GM12878 (cell line): ENCODE measurements around the gene AAR2. TPM values are rescaled to one million over a fixed set of nuclear protein-coding genes. Genes with fewer than 3 reads are reported as not detected.

Experiments
- ATAC-seq: fragments of 200-7000 bp; cut with Tn5 transposase; 3 replicates; pipeline ENCODE4 v1.9.1; 2020; ENCODE audit warnings: mild to moderate bottlenecking, moderate library complexity
- BruUV-seq: library from RNA; stranded (reverse); fragments of 400-500 nt; replicated peaks from 2 replicates; lab custom pipeline; 2021; lab: Mats Ljungman, UMichigan
- CTCF ChIA-PET: fragments of 300-600 bp; sonication (Branson Sonifier 250); formaldehyde crosslinking; extraction: SDS; loops from one replicate; lab custom pipeline; 2021; ENCODE audit warnings: inconsistent platforms; lab: Yijun Ruan, JAX
- POLR2A ChIA-PET: fragments of 350-600 bp; formaldehyde crosslinking; extraction: SDS; loops from one replicate; lab custom pipeline; 2021; ENCODE audit warnings: inconsistent platforms; lab: Charles Lee
- RAD21 ChIA-PET: fragments of 300-600 bp; sonication (Branson Sonifier 250); formaldehyde crosslinking; loops from one replicate; lab custom pipeline; 2023; ENCODE audit warnings: antibody characterized with exemption; ENCODE audit not compliant: unreplicated experiment; lab: Charles Lee
- SMC1A ChIA-PET: fragments of 300-600 bp; sonication (Branson Sonifier 250); formaldehyde crosslinking; loops from one replicate; lab custom pipeline; 2023; ENCODE audit not compliant: unreplicated experiment, uncharacterized antibody; lab: Charles Lee
- DNase-seq: peaks from one replicate; pipeline ENCODE4 v3.0.0-alpha.2; 2011; ENCODE audit warnings: low read depth, low spot score
- FAIRE-seq: peaks from 3 replicates; lab custom pipeline; 2011; peaks lifted over from hg19 to GRCh38; lab: Jason Lieb, UNC
- H2AFZ ChIP-seq: 2 replicates; pipeline ENCODE4 v1.6.0; 2011; ENCODE audit warnings: low read depth, low read length, control low read depth; ENCODE audit not compliant: control insufficient read depth
- H3K27ac ChIP-seq: 2 replicates; pipeline ENCODE4 v1.5.1; 2011; ENCODE audit warnings: control low read depth; ENCODE audit not compliant: control insufficient read depth, insufficient read depth
- H3K27me3 ChIP-seq, 2 experiments: replicated peaks in 1 of 2; 2 replicates each; pipeline versions ENCODE4 v1.6.0 to v1.6.1; 2011; ENCODE audit warnings: low read length in 1 of 2; ENCODE audit not compliant: control insufficient read depth in 2 of 2, insufficient read depth in 2 of 2
- H3K36me3 ChIP-seq, 2 experiments: 2 replicates each; pipeline ENCODE4 v1.5.1; 2011; ENCODE audit warnings: low read length in 1 of 2; ENCODE audit not compliant: control insufficient read depth in 2 of 2, insufficient read depth in 2 of 2
- H3K4me1 ChIP-seq: 2 replicates; pipeline ENCODE4 v1.6.1; 2011; ENCODE audit warnings: mild to moderate bottlenecking, low read length, moderate library complexity, mixed read lengths; ENCODE audit not compliant: control insufficient read depth, insufficient read depth
- H3K4me2 ChIP-seq: 2 replicates; pipeline ENCODE4 v1.6.0; 2011; ENCODE audit warnings: control low read depth; ENCODE audit not compliant: control insufficient read depth, insufficient read depth
- H3K4me3 ChIP-seq: fragments of 200-600 bp; sonication (generic); 2 replicates; pipeline ENCODE4 v1.5.1; 2016
- H3K79me2 ChIP-seq: 2 replicates; pipeline ENCODE4 v1.6.0; 2011; ENCODE audit warnings: low read length; ENCODE audit not compliant: control insufficient read depth, insufficient read depth
- H3K9ac ChIP-seq: 2 replicates; pipeline ENCODE4 v1.8.0; 2011; ENCODE audit warnings: low read length, control low read depth, mixed read lengths; ENCODE audit not compliant: control insufficient read depth, insufficient read depth
- H3K9me3 ChIP-seq: replicated peaks from 3 replicates; pipeline ENCODE4 v1.5.1; 2011; ENCODE audit warnings: mild to moderate bottlenecking, low read length; ENCODE audit not compliant: control insufficient read depth, insufficient read depth
- H4K20me1 ChIP-seq: 2 replicates; pipeline ENCODE4 v1.6.0; 2011; ENCODE audit not compliant: control insufficient read depth, insufficient read depth
- BMI1 ChIP-seq: fragments of 450-650 bp; IDR thresholded peaks from 2 replicates; pipeline ENCODE4 v1.6.1; 2016; ENCODE audit warnings: mild to moderate bottlenecking, moderate library complexity, borderline replicate concordance
- CBFB ChIP-seq: IDR thresholded peaks from 2 replicates; pipeline ENCODE4 v1.6.1; 2016; ENCODE audit warnings: antibody characterized with exemption, low read depth
- FOS ChIP-seq: IDR thresholded peaks from 3 replicates; pipeline ENCODE4 v1.6.1; 2011; ENCODE audit warnings: borderline replicate concordance; ENCODE audit not compliant: insufficient read length; ENCODE audit errors: extremely low read depth
- FOXM1 ChIP-seq: IDR thresholded peaks from 2 replicates; pipeline ENCODE4 v1.6.1; 2012; ENCODE audit warnings: low read depth, mild to moderate bottlenecking, inconsistent platforms, low read length, moderate library complexity
- IRF4 ChIP-seq: IDR thresholded peaks from 2 replicates; pipeline ENCODE4 v1.6.1; 2011; ENCODE audit warnings: low read depth, low read length
- POLR2AphosphoS5 ChIP-seq: IDR thresholded peaks from 2 replicates; pipeline ENCODE4 v1.6.1; 2011; ENCODE audit warnings: mild to moderate bottlenecking, low read length, inconsistent platforms
- RUNX3 ChIP-seq: IDR thresholded peaks from 2 replicates; pipeline ENCODE4 v1.6.1; 2012; ENCODE audit warnings: low read length, inconsistent platforms
- SIX5 ChIP-seq: IDR thresholded peaks from 2 replicates; pipeline ENCODE4 v1.6.1; 2011; ENCODE audit warnings: mild to moderate bottlenecking, low read depth, low read length, moderate library complexity; ENCODE audit not compliant: severe bottlenecking
- SMARCA5 ChIP-seq: fragments of 450-650 bp; IDR thresholded peaks from 2 replicates; pipeline ENCODE4 v1.6.1; 2017; ENCODE audit warnings: mild to moderate bottlenecking
- SP1 ChIP-seq: IDR thresholded peaks from one replicate; pipeline ENCODE4 v1.6.1; 2011; ENCODE audit warnings: low read depth, low read length
- TBL1XR1 ChIP-seq: IDR thresholded peaks from 2 replicates; pipeline ENCODE4 v1.6.1; 2012; ENCODE audit warnings: low read depth, low read length, improper control_type of control experiment
- TCF3 ChIP-seq: IDR thresholded peaks from 2 replicates; pipeline ENCODE4 v1.6.1; 2012; ENCODE audit warnings: low read depth, mild to moderate bottlenecking, low read length, borderline replicate concordance; ENCODE audit not compliant: insufficient read depth
- ZNF24 ChIP-seq: fragments of 450-650 bp; IDR thresholded peaks from 2 replicates; pipeline ENCODE4 v1.6.1; 2017; ENCODE audit warnings: antibody characterized with exemption, mild to moderate bottlenecking
- WGBS: methylation state at CpG from one replicate; pipeline ENCODE4 v1.1.6; 2016; ENCODE audit warnings: low lambda C conversion rate; ENCODE audit not compliant: insufficient replicate concordance, insufficient coverage; ENCODE audit errors: missing lambda C conversion rate; 5-methylcytosine and 5-hydroxymethylcytosine counted together
- in situ Hi-C: fragments of 300-500 bp; cut with MboI; formaldehyde crosslinking; loops from 9 replicates; pipeline ENCODE4 v1.14.3; 2018; ENCODE audit warnings: mixed read lengths
- intact Hi-C: fragments of 100-400 bp; cut with micrococcal nuclease; formaldehyde crosslinking; loops from one replicate; pipeline ENCODE4 v1.14.2; 2022; ENCODE audit not compliant: unreplicated experiment
- polyA plus RNA-seq, 11 experiments: library from polyadenylated mRNA; depleted of rRNA in 4 of 11; unstranded in 6 of 11; stranded (reverse) in 5 of 11; fragments of >200 nt; fragmentation: Nextera tagmentation in 4 of 11; fragmentation: Illumina TruSeq in 1 of 11; extraction: Ambion mirVana in 4 of 11; extraction: Trizol in 1 of 11; gene quantifications; 1 replicate in 1 of 11; 2 replicates in 10 of 11; pipeline versions ENCODE4 v1.2.1 to v1.2.3, GENCODE V29; 2011 to 2016; ENCODE audit warnings: inconsistent platforms in 2 of 11, missing spikeins in 2 of 11, low read depth in 1 of 11
- total RNA-seq, 4 experiments: library from RNA; depleted of rRNA in 3 of 4; stranded (reverse); fragments of >200 nt in 3 of 4; fragmentation: Illumina TruSeq in 1 of 4; extraction: Trizol in 1 of 4; gene quantifications; 2 replicates each; pipeline versions ENCODE4 v1.2.1 to v1.2.3, GENCODE V29; 2013 to 2021
- TF ChIP-seq, protein P1 (sequence below): fragments of 150-350 bp; IDR thresholded peaks from 2 replicates; pipeline ENCODE4 v1.6.1; 2014; ENCODE audit warnings: mild to moderate bottlenecking, low read depth, low read length
- TF ChIP-seq, protein P2 (sequence below): fragments of 450-650 bp; IDR thresholded peaks from 2 replicates; pipeline ENCODE4 v1.6.1; 2018; ENCODE audit warnings: mild to moderate bottlenecking, low read depth, moderate library complexity; ENCODE audit not compliant: partially characterized antibody

Gene AAR2
- total and polyA plus RNA-seq, 10 of the 15 experiments (the other 5 are each of a cell fraction or from before 2014, with no cell fraction given), result 6.5 to 41.7 (median 30.3) TPM

DNA sequence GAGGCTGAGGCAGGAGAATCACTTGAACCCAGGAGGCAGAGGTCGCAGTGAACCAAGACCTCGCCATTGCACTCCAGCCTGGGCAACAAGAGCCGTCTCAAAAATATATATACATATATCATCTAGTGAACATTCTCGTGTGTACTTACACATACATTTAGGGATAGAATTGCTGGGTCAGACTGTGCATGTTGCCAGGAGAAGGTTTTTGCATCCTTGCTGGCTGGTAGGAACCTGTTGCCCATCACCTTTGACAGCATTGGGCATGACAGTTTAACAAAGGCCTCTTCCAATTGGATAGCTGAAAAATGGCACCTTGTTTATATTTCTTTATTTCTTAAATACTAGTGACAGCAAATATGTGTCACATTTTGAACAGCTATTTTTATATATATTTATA lies 5.4 kb downstream of the AAR2 start:
- WGBS, result 97% methylated on average over 4 of the region's 4 CpGs
- no peak for DNase-seq
- ChIA-PET SMC1A (no interaction called here), RAD21 (no interaction called here), CTCF (interaction anchor here (0.7 to 1.3 kb wide), 2 partner anchors 32 to 85 kb away, joined by 3 read pairs; no protein-coding TSS in a partner anchor), POLR2A (interaction anchor here (0.6 kb wide), 1 partner anchor 584 kb away, joined by 6 read pairs; no protein-coding TSS in a partner anchor)
- no TSS peak for BruUV-seq
- FAIRE-seq, result no peak
- H3K27ac ChIP-seq, result no peak overlapping the region
- no peak overlapping the region for H2AFZ ChIP-seq
- no peaks in the 10 kb centered on the region for H3K27me3 ChIP-seq
- peaks cover 27% of the 10 kb centered on the region for H3K79me2 ChIP-seq
- no peak overlapping the region for H3K9ac ChIP-seq
- peaks cover 13 to 30% of the 10 kb centered on the region in 2 experiments for H3K36me3 ChIP-seq
- peaks cover 3% of the 10 kb centered on the region; the same call in 1 of the 2 replicates for H4K20me1 ChIP-seq
- TF ChIP-seq, protein P1, sequence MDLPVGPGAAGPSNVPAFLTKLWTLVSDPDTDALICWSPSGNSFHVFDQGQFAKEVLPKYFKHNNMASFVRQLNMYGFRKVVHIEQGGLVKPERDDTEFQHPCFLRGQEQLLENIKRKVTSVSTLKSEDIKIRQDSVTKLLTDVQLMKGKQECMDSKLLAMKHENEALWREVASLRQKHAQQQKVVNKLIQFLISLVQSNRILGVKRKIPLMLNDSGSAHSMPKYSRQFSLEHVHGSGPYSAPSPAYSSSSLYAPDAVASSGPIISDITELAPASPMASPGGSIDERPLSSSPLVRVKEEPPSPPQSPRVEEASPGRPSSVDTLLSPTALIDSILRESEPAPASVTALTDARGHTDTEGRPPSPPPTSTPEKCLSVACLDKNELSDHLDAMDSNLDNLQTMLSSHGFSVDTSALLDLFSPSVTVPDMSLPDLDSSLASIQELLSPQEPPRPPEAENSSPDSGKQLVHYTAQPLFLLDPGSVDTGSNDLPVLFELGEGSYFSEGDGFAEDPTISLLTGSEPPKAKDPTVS, result no peak
- TF ChIP-seq IRF4, result no peak
- no peak for TF ChIP-seq FOXM1
- no peak for TF ChIP-seq SP1
- TF ChIP-seq RUNX3, result no peak
- no peak for TF ChIP-seq BMI1
- no peak for TF ChIP-seq SMARCA5
- no peak for TF ChIP-seq FOS
- no peak for TF ChIP-seq CBFB
- TF ChIP-seq ZNF24, result no peak
- no peak for TF ChIP-seq TCF3
- TF ChIP-seq TBL1XR1, result no peak
- no peak for TF ChIP-seq POLR2AphosphoS5
- TF ChIP-seq, protein P2, sequence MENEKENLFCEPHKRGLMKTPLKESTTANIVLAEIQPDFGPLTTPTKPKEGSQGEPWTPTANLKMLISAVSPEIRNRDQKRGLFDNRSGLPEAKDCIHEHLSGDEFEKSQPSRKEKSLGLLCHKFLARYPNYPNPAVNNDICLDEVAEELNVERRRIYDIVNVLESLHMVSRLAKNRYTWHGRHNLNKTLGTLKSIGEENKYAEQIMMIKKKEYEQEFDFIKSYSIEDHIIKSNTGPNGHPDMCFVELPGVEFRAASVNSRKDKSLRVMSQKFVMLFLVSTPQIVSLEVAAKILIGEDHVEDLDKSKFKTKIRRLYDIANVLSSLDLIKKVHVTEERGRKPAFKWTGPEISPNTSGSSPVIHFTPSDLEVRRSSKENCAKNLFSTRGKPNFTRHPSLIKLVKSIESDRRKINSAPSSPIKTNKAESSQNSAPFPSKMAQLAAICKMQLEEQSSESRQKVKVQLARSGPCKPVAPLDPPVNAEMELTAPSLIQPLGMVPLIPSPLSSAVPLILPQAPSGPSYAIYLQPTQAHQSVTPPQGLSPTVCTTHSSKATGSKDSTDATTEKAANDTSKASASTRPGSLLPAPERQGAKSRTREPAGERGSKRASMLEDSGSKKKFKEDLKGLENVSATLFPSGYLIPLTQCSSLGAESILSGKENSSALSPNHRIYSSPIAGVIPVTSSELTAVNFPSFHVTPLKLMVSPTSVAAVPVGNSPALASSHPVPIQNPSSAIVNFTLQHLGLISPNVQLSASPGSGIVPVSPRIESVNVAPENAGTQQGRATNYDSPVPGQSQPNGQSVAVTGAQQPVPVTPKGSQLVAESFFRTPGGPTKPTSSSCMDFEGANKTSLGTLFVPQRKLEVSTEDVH, result no peak
- TF ChIP-seq SIX5, result no peak
- H3K4me2 ChIP-seq, result no peak overlapping the region
- intact Hi-C loops, result no loop called here
- no peaks in the 10 kb centered on the region for H3K9me3 ChIP-seq
- in situ Hi-C loops, result no loop called here
- H3K4me3 ChIP-seq, result no peak overlapping the region
- no peaks in the 10 kb centered on the region for H3K4me1 ChIP-seq
- no peak for ATAC-seq
